Hindlimb muscle (tissue), 1 donor: ENCODE data around the gene CCDC97. TPM values are rescaled to one million over a fixed set of nuclear protein-coding genes. Genes with fewer than 3 reads are reported as not detected.
"Not testable (repeated sequence)": the region's sequence is repeated elsewhere in the genome, so short reads cannot be mapped to it uniquely, and the experiment has no call there.

Experiments used
- DNase-seq: peaks from one replicate; pipeline ENCODE4 v3.0.0-alpha.2; 2013
- polyA plus RNA-seq: library from polyadenylated mRNA; unstranded; fragments of 120-200 nt; gene quantifications from one replicate; pipeline ENCODE4 v1.2.1, GENCODE V29; 2013; ENCODE audit not compliant: insufficient read length

CCDC97 gene
- polyA plus RNA-seq, 1 donor: 39.8 TPM

DNA sequence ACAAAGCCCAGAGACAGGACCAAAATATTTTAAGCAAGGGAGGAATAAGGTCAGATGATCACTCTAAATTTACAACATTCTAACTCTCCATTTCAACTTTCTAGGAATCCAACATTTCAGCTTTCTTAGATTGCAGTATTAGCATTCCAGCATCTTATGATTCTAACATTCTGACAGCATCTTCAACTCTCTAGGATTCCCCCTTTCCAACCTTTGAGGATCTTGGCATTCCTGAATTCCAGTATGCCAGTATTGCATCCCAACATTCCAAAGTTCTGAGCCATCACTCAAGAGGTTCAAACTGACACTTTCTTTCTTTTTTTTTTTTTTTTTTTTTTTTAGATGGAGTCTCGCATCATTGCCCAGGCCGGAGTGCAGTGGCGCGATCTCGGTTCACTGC lies 30.0 kb downstream of the CCDC97 start:
- DNase-seq: no peak

DNA sequence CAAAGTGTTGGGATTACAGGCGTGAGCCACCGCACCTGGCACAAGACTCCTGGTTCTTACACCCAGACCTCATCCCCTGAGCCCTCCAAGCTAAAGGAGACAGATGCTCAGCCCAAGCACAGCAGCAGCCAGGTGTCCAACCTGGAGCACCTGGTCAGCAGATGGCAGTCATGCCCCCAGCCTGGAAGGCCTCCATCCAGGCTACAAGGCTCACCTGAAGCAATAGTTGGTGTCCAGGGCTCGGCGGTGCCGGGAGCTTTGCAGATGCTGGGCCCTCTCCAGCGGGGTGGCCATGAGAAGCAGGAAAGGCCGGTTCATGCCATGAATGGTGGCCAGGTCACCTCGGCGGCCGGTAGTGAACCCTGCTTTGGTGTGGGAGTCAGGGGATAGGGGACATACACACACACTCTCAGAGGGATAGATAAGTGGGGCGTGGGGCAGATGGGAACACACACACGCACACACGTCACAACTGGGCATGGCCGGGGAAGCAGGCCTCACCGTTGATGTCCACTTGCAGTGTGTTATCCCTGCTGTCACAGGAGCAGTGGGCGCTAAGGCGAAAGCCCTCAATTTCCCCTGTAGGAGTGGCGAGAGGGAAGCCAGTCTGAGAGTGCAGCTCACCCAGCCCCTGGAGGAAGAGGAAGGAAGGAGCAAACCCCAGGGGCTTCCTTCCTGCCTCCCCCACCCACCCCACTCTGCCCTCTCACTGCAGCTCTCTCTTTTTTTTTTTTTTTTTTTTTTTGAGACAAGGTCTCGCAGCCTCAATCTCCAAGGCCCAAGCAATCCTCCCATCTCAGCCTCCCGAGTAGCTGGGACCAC lies 31.9 kb downstream of the CCDC97 start:
- DNase-seq: no peak

- DNase-seq: no peak
These were observed 34.2 kb downstream of the CCDC97 start for GRCh38 chr19:41344162-41344561.

- not testable (repeated sequence) for DNase-seq
These were observed 36.9 kb downstream of the CCDC97 start for GRCh38 chr19:41346916-41347315.

- DNase-seq: no peak
These were observed 40.9 kb downstream of the CCDC97 start for GRCh38 chr19:41350735-41351338.

DNA sequence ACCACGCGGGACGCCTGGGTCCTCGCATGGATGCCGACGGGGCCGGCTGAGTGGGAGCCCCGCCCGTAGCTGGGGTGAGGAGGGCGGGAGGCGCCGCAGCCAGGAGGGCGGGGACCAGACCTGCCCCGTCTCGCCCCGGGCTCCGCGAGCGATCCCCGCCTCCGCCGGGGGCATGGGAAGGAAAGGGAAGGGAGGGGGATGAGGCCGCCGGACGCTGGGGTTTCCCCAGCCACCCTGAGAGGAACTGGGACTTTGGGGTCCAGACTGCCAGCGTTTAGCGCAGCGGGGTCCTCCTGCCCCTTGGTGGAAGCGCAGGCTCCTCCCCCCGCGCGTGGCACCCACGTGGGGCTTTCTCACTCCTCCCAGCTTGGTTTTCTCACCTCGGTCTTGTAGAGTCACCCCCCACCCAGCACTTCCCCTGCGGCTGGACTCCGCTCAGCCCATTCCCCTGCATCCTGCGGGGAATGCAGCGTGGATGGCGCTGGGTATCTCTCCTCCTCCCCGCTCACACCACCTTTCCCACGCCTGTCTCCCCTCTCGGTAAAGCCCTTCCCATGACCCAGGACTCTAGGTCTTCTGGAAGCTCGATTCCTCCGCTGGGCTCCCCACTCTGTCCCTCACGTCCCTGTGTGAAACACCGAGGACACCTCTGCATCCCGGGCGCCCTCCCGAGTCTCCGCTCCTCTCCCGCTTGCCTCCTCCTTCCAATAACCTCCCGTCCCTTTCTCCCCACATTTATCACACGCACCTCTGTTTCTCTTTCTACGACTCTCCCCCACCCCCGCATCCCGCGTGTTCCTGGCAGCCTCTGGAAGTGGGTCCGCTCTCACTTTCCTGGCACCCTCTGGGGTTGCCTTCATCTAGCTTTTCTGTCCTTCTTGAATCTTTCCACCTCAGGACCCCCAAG lies 41.6 kb downstream of the CCDC97 start:
- no peak for DNase-seq

DNA sequence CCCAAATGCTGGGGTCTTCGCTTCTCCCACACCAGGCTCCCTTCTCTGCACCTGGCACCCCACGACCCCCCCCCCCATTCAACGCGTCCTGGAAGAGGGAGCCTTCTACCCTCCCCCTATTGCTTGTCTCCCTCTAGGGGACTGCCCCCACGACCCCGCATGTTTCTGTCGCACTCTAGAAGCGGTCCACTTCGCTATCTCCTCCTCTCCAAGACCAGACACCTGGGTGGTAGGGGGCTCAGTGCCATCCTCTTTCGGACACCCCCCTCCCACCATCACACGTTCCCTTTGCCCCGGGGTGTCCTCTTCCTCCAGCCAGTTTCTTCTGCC lies 42.3 kb downstream of the CCDC97 start:
- DNase-seq: no peak

- no peak for DNase-seq
These were observed 42.9 kb downstream of the CCDC97 start for GRCh38 chr19:41352609-41353465.

DNA sequence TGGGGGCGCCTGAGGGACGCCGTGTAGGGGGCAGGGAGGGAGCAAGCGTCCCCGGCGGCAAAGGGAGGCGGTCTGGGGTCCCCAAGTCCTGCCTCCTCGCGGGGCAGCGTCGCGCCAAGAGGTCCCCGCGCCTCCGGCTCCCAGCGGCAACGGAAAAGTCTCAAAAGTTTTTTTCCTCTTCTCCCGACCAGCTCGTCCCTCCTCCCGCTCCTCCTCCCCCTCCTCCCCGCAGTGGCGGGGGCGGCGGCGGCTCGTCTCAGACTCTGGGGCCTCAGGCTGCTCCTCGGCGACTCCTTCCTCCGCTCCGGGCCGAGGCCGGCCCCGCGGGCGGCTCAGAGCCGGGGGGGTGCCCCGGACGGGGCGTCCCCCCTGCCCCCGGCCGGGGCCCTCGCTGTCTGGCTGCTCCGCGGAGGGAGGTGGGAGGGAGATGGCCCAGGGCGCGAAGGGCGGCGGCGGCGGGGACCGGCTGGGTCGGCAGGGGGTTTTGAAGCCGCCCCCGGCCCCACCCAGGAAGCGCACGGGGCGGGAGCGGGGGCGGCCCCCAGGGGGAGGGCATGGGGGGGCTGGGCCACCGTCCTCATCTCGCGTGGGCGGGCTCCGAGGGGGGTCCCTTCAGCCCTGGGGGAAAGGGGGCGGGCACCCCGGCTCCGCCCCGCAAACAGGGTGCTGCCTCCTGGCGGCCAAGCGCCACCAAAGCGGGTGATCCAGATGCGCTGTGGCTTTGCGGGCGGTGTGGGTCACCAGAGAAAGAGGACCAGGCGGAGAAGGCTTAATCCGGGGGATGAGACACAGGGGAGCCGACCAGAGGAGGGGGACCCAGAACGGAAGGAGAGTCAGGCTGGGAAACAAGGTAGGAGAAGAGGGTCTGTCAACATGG lies 43.7 kb downstream of the CCDC97 start, which contains the start of gene TGFB1:
TGFB1 (minus strand) TSS at position 457 of the 877 bp plus-strand sequence. CDS start 878 bp downstream, outside the sequence.
- DNase-seq: peak; percentile 77

GRCh38 chr19:41354343-41354953 lies 44.5 kb downstream of the CCDC97 start:
- no peak for DNase-seq

DNA sequence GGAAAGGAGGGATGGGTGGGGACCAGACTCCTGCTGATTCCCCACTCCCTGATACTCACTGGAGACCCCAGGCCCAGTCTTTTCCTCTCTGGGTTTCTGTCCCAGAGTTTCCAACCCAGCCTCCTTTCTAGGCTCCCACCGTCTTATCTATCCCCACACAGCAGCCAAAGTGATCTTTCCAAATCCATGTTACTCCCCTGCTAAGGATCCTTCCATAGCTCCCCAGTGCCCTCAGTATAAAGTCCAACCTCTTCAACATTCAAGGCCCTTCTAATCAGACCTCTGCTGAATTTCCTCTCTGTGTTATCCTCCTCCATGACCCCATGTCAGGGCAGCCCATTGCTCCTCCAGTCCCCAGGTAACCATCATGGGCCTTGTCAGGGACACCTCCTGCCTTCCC lies 45.1 kb downstream of the CCDC97 start:
- no peak for DNase-seq

GRCh38 chr19:41355802-41356201 lies 45.8 kb downstream of the CCDC97 start:
- no peak for DNase-seq

GRCh38 chr19:41356984-41357739 lies 47.2 kb downstream of the CCDC97 start:
- no peak for DNase-seq

DNA sequence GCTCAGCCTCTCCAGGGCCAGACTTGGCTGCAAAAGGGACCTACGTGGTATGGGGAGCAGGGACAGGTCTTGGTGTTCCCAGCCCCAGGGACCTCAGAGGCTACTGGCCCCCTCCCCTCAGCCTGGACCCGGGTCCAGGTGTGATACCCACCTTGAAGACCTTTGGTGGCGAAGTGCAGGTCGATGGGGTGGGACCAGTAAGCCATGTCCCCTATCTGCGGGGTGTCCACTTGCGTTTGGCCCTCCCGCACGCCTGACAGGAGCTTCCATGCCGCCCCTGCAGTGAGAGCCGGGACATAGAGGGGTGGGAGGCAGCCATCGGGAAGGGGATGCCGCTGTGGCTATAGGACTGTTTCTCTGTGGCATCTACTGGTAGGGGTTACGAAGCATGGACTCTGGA lies 47.8 kb downstream of the CCDC97 start:
- DNase-seq: no peak

GRCh38 chr19:41359741-41360140 lies 49.8 kb downstream of the CCDC97 start:
- no peak for DNase-seq

- no peak for DNase-seq
These were observed 52.3 kb downstream of the CCDC97 start for GRCh38 chr19:41362143-41362847.

DNA sequence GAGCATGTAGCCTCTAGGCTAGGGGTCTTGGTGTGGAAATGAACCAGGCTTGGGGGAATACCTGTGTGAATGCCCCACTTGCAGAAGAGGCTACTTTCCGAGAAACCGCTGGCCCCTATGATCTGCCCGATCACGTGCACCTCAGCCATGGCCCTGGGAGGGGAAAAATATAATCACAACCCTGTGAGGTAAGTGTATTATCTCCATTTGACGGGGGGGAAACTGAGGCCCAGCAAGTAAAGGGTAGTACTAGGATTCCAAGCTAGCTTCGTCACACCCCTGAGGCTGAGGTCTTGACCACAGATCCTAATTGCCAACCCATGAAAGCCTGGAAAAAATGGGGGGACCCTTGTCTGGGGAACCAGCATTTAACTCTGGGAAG lies 53.4 kb downstream of the CCDC97 start:
- DNase-seq: no peak

- DNase-seq: peak; percentile 98
These were observed 54.0 kb downstream of the CCDC97 start, which contains the start of gene B9D2 for GRCh38 chr19:41363753-41364523. TSS of gene B9D2 (minus strand) at chr19:41364149. CDS start at chr19:41363519, 630 bp downstream.
